ENCODE data around the gene ITPRID2. TPM values are rescaled to one million over a fixed set of nuclear protein-coding genes. Genes with fewer than 3 reads are reported as not detected.

Gene ITPRID2
- total and polyA plus RNA-seq, 2 of the 4 experiments (the other 2 are of a cell fraction) = 74.1 to 187 TPM

DNA sequence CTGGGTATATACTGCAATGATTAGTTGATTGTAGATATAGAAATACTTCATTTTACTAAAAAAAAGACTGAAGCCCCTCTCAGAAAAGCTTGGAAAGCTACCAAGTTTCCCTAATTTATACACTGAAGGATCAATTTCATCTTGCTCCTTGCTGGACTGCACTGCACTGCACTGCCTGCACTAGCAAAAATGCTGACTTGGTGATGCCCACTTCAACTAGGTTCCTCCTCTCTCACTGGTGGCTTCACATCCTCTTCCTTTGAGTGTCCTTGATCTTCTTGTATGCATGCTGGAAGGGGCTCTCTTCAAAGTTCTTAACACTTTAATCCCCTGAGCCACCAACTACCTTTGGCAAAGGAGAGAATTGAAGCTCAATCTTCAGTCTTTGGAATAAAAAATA, 31.7 kb upstream of the ITPRID2 start:
- Histone ChIP-seq H4K20me1 (ENCODE audit: insufficient read depth, low read length) (no peaks in the 10 kb centered on the region), H4K91ac (ENCODE audit: insufficient read depth, low read depth, low read length) (no peak overlapping the region), H2AK9ac (replicated peaks; ENCODE audit: low read depth, low read length, poor library complexity) (no peak overlapping the region), H3K18ac (ENCODE audit: low read depth, low read length) (no peak overlapping the region), H3K27me3 (ENCODE audit: control insufficient read depth, insufficient read depth, low read length) (no peaks in the 10 kb centered on the region), H3K56ac (ENCODE audit: extremely low read depth, insufficient read depth, low read length) (no peak overlapping the region), H3K9ac (ENCODE audit: low read depth, low read length) (no peak overlapping the region), H3K9me3 (ENCODE audit: control insufficient read depth, insufficient read depth, low read length) (no peaks in the 10 kb centered on the region), H2AFZ (replicated peaks; ENCODE audit: low read length, poor library complexity) (no peak overlapping the region), H3K14ac (replicated peaks; ENCODE audit: low read depth, low read length) (no peak overlapping the region), H2BK5ac (ENCODE audit: low read depth, low read length, poor library complexity, severe bottlenecking) (no peak overlapping the region), H4K8ac (ENCODE audit: low read depth in 2 of 2, low read length in 2 of 2) (no peak overlapping the region), H3K27ac (ENCODE audit: insufficient read depth, low read length) (no peak overlapping the region), H3K36me3 (ENCODE audit: control insufficient read depth, insufficient read depth, low read length) (no peaks in the 10 kb centered on the region), H2BK20ac (ENCODE audit: low read depth, low read length) (no peak overlapping the region), H3K4ac (ENCODE audit: low read depth, low read length) (no peak overlapping the region), H3K9me1 (ENCODE audit: insufficient read depth, low read length) (no peaks in the 10 kb centered on the region), H3K79me1 (ENCODE audit: low read depth in 1 of 2, low read length in 2 of 2) (no peaks in the 10 kb centered on the region), H2BK15ac (ENCODE audit: low read depth, low read length) (no peak overlapping the region), H4K5ac (ENCODE audit: low read depth, low read length) (no peak overlapping the region), H2BK120ac (ENCODE audit: low read depth, low read length) (no peak overlapping the region), H2AK5ac (ENCODE audit: low read depth, low read length) (no peak overlapping the region), H3K4me2 (ENCODE audit: low read depth, low read length) (no peak overlapping the region), H3K4me1 (ENCODE audit: control insufficient read depth, insufficient read depth, low read length) (no peaks in the 10 kb centered on the region), H3K23ac (ENCODE audit: low read depth, low read length) (no peak overlapping the region), H3K4me3 (ENCODE audit: insufficient read depth, low read depth, low read length) (no peak overlapping the region)
- DNase-seq (no peak), ATAC-seq (ENCODE audit: low read depth) (no peak)
- ChIA-PET POLR2A (ENCODE audit: unreplicated experiment) (no interaction called here), CTCF (interaction anchor here (1.3 kb wide), 1 partner anchor 9 kb away, joined by 5 read pairs; no protein-coding TSS in a partner anchor)
- in situ Hi-C loops (cut with MboI; ENCODE audit: low sequenced_read_pairs) (no loop called here), dilution Hi-C loops (cut with HindIII; ENCODE audit: low sequenced_read_pairs, unreplicated experiment) (no loop called here), intact Hi-C loops (cut with micrococcal nuclease) (no loop called here)
- no TSS peak for BruUV-seq (replicated peaks)
- TF ChIP-seq SMC3 (IDR thresholded peaks at IDR 0.05; ENCODE audit: low read depth, low read length) = no peak
- TF ChIP-seq CEBPB (IDR thresholded peaks at IDR 0.05; ENCODE audit: low read depth, low read length) = no peak
- TF ChIP-seq MAFK (IDR thresholded peaks at IDR 0.05; ENCODE audit: low read depth, low read length) = no peak
- no peak for TF ChIP-seq RAD21 (IDR thresholded peaks at IDR 0.05; ENCODE audit: low read length)
- TF ChIP-seq RFX5 (IDR thresholded peaks at IDR 0.05; ENCODE audit: low read depth, low read length) = no peak

All from IMR-90 (cell line).